ENCODE results near the gene CCDC15. TPM values are rescaled to one million over a fixed set of nuclear protein-coding genes. Genes with fewer than 3 reads are reported as not detected.

Gene CCDC15
- polyA plus RNA-seq, 1 donor: 2.5 TPM

DNA sequence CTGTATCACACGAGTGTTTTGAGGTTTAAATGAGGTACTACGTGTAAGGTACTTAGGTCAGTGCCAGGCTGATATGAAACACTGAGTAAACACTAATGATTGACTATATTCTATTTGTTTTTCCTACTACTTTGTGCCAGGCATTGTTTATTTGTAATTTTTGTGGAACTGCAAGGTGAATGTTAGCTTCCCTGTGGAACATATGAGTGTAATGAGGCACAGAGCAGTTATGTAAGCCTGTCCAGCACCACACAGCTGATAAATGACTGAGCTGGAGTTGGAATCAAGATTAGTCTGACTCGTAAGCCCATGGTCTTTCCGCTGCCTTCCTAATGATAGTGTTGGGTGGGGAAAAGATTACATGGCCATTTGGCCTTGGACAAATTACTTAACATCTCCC is 115.0 kb downstream of the CCDC15 start:
- Histone ChIP-seq H3K27me3 (ENCODE audit: control insufficient read depth, insufficient read depth, low read length) (no peaks in the 10 kb centered on the region), H3K4me1 (ENCODE audit: control insufficient read depth, insufficient read depth, low read length) (peaks cover 51% of the 10 kb centered on the region), H3K4me3 (ENCODE audit: low read length) (no peak overlapping the region), H3K9me3 (ENCODE audit: control insufficient read depth, low read depth, low read length) (no peaks in the 10 kb centered on the region), H3K27ac (ENCODE audit: low read length) (peak overlapping the region; percentile 89), H3K36me3 (ENCODE audit: control insufficient read depth, insufficient read depth, low read length) (no peaks in the 10 kb centered on the region)
- DNase-seq: peak in 1 of 2 donors; percentile 55
- WGBS (ENCODE audit: insufficient coverage, low lambda C conversion rate): no CpG with 5 or more reads among the region's 4 CpGs

DNA sequence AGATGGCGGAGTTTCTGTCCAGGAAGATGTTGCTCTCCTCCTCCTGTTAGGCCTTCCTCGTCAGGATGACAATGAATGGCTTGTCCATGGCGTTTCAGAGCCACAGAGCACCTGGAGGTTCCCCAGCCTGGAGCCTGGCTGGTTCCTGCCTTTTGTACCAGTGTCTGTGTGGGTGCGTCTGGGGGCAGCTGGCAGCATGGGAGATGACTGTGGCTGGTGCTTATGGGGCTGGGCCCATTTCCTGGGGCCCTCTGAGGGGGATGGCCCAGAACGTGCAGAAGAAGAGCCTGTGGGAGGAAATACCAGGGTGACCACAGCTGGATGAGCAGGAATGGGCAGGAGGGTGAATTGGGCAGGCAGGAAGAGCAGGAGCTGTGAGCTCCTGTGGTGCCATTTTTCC is 115.8 kb downstream of the CCDC15 start:
- Histone ChIP-seq H3K27ac (ENCODE audit: low read length) (peak overlapping the region; percentile 89), H3K27me3 (ENCODE audit: control insufficient read depth, insufficient read depth, low read length) (no peaks in the 10 kb centered on the region), H3K9me3 (ENCODE audit: control insufficient read depth, low read depth, low read length) (no peaks in the 10 kb centered on the region), H3K36me3 (ENCODE audit: control insufficient read depth, insufficient read depth, low read length) (no peaks in the 10 kb centered on the region), H3K4me1 (ENCODE audit: control insufficient read depth, insufficient read depth, low read length) (peaks cover 56% of the 10 kb centered on the region), H3K4me3 (ENCODE audit: low read length) (no peak overlapping the region)
- no peak for DNase-seq
- no CpG with 5 or more reads among the region's 5 CpGs for WGBS (ENCODE audit: insufficient coverage, low lambda C conversion rate)

- no CpG with 5 or more reads among the region's 7 CpGs for WGBS (ENCODE audit: insufficient coverage, low lambda C conversion rate)
- peaks cover 66% of the 10 kb centered on the region for H3K4me1 ChIP-seq (ENCODE audit: control insufficient read depth, insufficient read depth, low read length)
- H3K4me3 ChIP-seq (ENCODE audit: low read length): no peak overlapping the region
- peak overlapping the region; percentile 89 for H3K27ac ChIP-seq (ENCODE audit: low read length)
- DNase-seq: peak; percentile 90 to 96
- no peaks in the 10 kb centered on the region for H3K36me3 ChIP-seq (ENCODE audit: control insufficient read depth, insufficient read depth, low read length)
- H3K9me3 ChIP-seq (ENCODE audit: control insufficient read depth, low read depth, low read length): no peaks in the 10 kb centered on the region
- H3K27me3 ChIP-seq (ENCODE audit: control insufficient read depth, insufficient read depth, low read length): no peaks in the 10 kb centered on the region
Measured at GRCh38 chr11:125070699-125071254, 116.8 kb downstream of the CCDC15 start.

GRCh38 chr11:125071435-125071834 is 117.4 kb downstream of the CCDC15 start:
- Histone ChIP-seq H3K4me3 (ENCODE audit: low read length) (no peak overlapping the region), H3K4me1 (ENCODE audit: control insufficient read depth, insufficient read depth, low read length) (peaks cover 73% of the 10 kb centered on the region), H3K27me3 (ENCODE audit: control insufficient read depth, insufficient read depth, low read length) (no peaks in the 10 kb centered on the region), H3K27ac (ENCODE audit: low read length) (peak overlapping the region; percentile 89), H3K9me3 (ENCODE audit: control insufficient read depth, low read depth, low read length) (no peaks in the 10 kb centered on the region), H3K36me3 (ENCODE audit: control insufficient read depth, insufficient read depth, low read length) (no peaks in the 10 kb centered on the region)
- no CpG with 5 or more reads among the region's 5 CpGs for whole genome bisulfite sequencing (ENCODE audit: insufficient coverage, low lambda C conversion rate)
- DNase-seq: peak in 1 of 2 donors; percentile 48

- Histone ChIP-seq H3K27ac (ENCODE audit: low read length) (peak overlapping the region; percentile 89), H3K4me1 (ENCODE audit: control insufficient read depth, insufficient read depth, low read length) (peaks cover 76% of the 10 kb centered on the region), H3K36me3 (ENCODE audit: control insufficient read depth, insufficient read depth, low read length) (no peaks in the 10 kb centered on the region), H3K9me3 (ENCODE audit: control insufficient read depth, low read depth, low read length) (no peaks in the 10 kb centered on the region), H3K4me3 (ENCODE audit: low read length) (no peak overlapping the region), H3K27me3 (ENCODE audit: control insufficient read depth, insufficient read depth, low read length) (no peaks in the 10 kb centered on the region)
- no peak for DNase-seq
- WGBS (ENCODE audit: insufficient coverage, low lambda C conversion rate): 25% methylated on average over 3 of the region's 6 CpGs
Measured at GRCh38 chr11:125071846-125072217, 117.8 kb downstream of the CCDC15 start.

DNA sequence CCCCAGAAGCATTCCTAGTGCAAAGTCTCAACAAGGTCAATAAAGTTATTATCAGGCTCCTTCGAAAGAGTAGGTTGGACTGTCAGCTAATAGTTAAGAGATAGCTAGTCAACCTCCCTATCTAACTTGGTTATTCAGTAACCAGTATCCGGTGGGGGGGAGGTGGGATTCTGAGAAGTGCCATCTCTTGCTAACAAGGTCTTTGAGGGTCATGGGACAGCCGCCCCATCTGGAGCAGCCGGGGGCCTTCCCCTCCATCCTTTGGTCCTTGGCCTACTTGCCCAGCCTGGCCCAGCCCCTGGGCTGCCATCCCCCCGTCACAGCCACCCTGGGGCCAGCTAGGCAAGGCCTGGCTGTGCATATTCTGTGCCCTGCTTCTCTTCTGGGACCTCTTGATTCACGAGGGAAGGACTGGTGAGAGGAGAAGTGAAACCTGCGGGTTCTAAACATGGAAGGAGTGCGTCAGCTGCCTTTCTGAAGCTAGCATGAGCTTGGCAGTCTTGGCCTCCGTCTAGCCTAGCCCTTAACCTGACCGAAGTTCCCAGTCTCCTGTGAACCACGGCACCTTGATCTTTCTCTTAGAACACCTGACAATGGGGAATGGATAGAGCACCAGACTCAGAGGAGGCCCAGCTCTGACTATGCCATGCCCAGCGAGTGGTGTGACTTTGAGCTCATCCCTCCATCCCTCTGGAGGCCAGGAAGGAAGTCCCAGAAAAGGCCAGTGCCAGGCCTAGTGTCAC is 118.4 kb downstream of the CCDC15 start:
- WGBS (ENCODE audit: insufficient coverage, low lambda C conversion rate): no CpG with 5 or more reads among the region's 12 CpGs
- Histone ChIP-seq H3K36me3 (ENCODE audit: control insufficient read depth, insufficient read depth, low read length) (peaks cover 2% of the 10 kb centered on the region), H3K27ac (ENCODE audit: low read length) (peak overlapping the region; percentile 89), H3K9me3 (ENCODE audit: control insufficient read depth, low read depth, low read length) (no peaks in the 10 kb centered on the region), H3K4me1 (ENCODE audit: control insufficient read depth, insufficient read depth, low read length) (peaks cover 76% of the 10 kb centered on the region), H3K4me3 (ENCODE audit: low read length) (no peak overlapping the region), H3K27me3 (ENCODE audit: control insufficient read depth, insufficient read depth, low read length) (no peaks in the 10 kb centered on the region)
- peak; percentile 80 to 96 for DNase-seq

DNA sequence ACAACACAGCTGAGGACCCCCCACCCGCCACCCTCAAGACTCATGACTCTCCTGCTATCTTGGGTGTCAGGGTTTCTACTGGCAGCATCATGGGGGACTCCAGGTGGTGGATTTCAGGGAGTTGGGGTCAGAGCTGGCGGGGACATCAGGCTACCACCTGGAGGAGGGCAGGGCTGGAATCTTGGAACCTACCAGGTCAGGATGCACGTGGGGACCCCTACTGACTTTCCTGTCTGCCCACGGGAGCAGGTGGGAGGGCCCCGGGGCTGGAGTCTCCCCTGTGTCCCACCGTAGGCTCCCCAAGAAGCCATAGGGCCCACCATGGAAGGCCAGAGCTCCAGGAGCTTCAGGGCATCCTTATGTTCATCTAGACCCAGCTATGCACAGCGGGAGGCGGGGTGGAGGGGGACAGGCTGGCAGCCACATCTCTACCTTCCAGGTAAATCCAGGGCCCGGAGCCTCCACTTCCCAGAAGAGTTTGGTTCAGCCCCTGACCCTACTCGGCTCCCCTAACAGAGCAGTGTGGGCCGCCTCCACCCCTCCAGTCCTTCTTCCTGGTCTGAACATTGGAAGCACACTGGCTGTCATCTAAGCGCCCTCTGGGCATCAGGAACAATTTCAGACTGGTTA is 119.1 kb downstream of the CCDC15 start:
- peaks cover 76% of the 10 kb centered on the region for H3K4me1 ChIP-seq (ENCODE audit: control insufficient read depth, insufficient read depth, low read length)
- peaks cover 5% of the 10 kb centered on the region for H3K36me3 ChIP-seq (ENCODE audit: control insufficient read depth, insufficient read depth, low read length)
- H3K27ac ChIP-seq (ENCODE audit: low read length): peak overlapping the region; percentile 89
- no peak overlapping the region for H3K4me3 ChIP-seq (ENCODE audit: low read length)
- WGBS (ENCODE audit: insufficient coverage, low lambda C conversion rate): no CpG with 5 or more reads among the region's 12 CpGs
- no peaks in the 10 kb centered on the region for H3K9me3 ChIP-seq (ENCODE audit: control insufficient read depth, low read depth, low read length)
- no peaks in the 10 kb centered on the region for H3K27me3 ChIP-seq (ENCODE audit: control insufficient read depth, insufficient read depth, low read length)
- no peak for DNase-seq

GRCh38 chr11:125073616-125074483 is 119.8 kb downstream of the CCDC15 start:
- no peak overlapping the region for H3K4me3 ChIP-seq (ENCODE audit: low read length)
- peaks cover 71% of the 10 kb centered on the region for H3K4me1 ChIP-seq (ENCODE audit: control insufficient read depth, insufficient read depth, low read length)
- no peaks in the 10 kb centered on the region for H3K27me3 ChIP-seq (ENCODE audit: control insufficient read depth, insufficient read depth, low read length)
- no peaks in the 10 kb centered on the region for H3K9me3 ChIP-seq (ENCODE audit: control insufficient read depth, low read depth, low read length)
- H3K27ac ChIP-seq (ENCODE audit: low read length): peak overlapping the region; percentile 89
- no peak for DNase-seq
- no CpG with 5 or more reads among the region's 19 CpGs for WGBS (ENCODE audit: insufficient coverage, low lambda C conversion rate)
- peaks cover 5% of the 10 kb centered on the region for H3K36me3 ChIP-seq (ENCODE audit: control insufficient read depth, insufficient read depth, low read length)

DNA sequence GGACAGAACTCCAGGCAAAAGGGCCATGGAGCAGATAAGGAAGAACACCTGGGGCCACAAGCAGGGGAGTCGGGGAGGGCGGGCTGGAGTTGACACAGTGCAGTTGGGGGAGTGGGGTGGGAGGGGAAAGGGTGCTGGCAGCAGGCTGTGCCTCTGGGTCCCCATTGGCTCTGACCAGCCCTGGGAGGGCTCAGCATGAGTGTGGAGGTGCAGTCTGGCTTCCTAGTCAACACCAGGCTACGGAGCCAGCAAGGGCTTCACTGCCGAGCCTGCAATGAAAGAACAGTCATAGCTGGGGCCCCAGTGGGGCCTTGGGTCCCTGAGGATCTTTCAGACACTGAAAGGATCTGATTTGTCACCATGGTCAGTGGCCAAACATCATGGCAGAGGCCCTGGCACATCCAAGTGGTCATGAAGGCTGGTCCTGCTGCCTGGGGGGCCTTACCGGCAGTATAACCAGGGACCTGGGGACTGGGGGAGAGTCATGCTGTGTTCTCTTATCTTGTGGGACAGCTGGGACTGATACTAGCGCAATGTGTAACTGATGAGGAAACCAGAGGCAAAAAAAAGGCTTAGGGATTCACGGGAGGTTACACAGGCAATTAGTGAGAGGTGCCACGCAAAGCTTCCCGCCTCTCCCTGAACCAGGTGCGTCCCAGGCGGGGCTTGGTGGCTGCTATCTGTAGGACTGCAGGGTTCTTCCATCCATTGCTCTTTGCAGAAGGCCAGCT is 120.7 kb downstream of the CCDC15 start:
- WGBS (ENCODE audit: insufficient coverage, low lambda C conversion rate): no CpG with 5 or more reads among the region's 11 CpGs

More for the DNA sequence above, 120.7 kb downstream of the CCDC15 start:
- Histone ChIP-seq H3K27me3 (ENCODE audit: control insufficient read depth, insufficient read depth, low read length) (no peaks in the 10 kb centered on the region), H3K9me3 (ENCODE audit: control insufficient read depth, low read depth, low read length) (no peaks in the 10 kb centered on the region), H3K4me1 (ENCODE audit: control insufficient read depth, insufficient read depth, low read length) (peaks cover 63% of the 10 kb centered on the region), H3K4me3 (ENCODE audit: low read length) (no peak overlapping the region), H3K36me3 (ENCODE audit: control insufficient read depth, insufficient read depth, low read length) (peaks cover 7% of the 10 kb centered on the region), H3K27ac (ENCODE audit: low read length) (peak overlapping the region; percentile 89)
- peak; percentile 94 to 96 for DNase-seq

Data from large intestine (tissue), 3 donors.